ENCODE data around the gene GALNT11.
A peak's percentile ranks its signal among the peaks of the same experiment; 100 is the strongest.

DNA sequence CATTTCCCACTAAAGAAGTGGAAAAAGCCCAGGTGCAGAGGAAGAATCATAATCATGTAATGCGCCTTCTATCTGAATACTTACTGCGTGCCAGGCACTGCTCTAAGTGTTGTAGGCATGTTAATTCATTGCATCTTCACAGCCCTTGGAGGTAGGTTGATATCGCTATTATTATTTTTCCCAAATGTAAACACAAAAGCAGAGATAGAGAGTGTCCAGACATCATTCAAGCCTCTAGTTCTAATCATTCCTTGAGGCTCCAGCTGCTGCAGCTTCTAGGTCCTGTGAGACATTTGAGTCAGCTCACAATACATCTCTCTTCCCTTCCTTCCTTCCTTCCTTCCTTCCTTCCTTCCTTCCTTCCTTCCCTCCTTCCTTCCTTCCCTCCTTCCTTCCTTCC, 44.3 kb upstream of the GALNT11 start:
- TF ChIP-seq EZH2 (IDR thresholded peaks at IDR 0.05) (no peak), FOXP2 (optimal IDR thresholded peaks at IDR 0.05; ENCODE audit: control extremely low read depth, extremely low read length, insufficient read depth) (peak; percentile 50)
